Upper lobe of right lung (tissue), 1 donor: ENCODE results near the gene MGA. TPM values are rescaled to one million over a fixed set of nuclear protein-coding genes. Genes with fewer than 3 reads are reported as not detected.

ENCODE experiments used
- ATAC-seq: fragments of 200-7000 bp; cut with Tn5 transposase; one replicate; pipeline ENCODE4 v1.9.1; 2020; ENCODE audit warnings: mild to moderate bottlenecking, moderate library complexity
- DNase-seq: peaks from one replicate; pipeline ENCODE4 v3.0.0-alpha.2; 2020
- H3K27ac ChIP-seq: fragments of 200-600 bp; one replicate; pipeline ENCODE4 v1.8.0; 2022
- H3K27me3 ChIP-seq: fragments of 200-600 bp; one replicate; pipeline ENCODE4 v1.8.0; 2022; ENCODE audit warnings: mild to moderate bottlenecking
- H3K36me3 ChIP-seq: fragments of 200-600 bp; one replicate; pipeline ENCODE4 v1.8.0; 2022
- H3K4me1 ChIP-seq: fragments of 200-600 bp; one replicate; pipeline ENCODE4 v1.8.0; 2022
- H3K4me3 ChIP-seq: fragments of 200-600 bp; one replicate; pipeline ENCODE4 v1.8.0; 2022; ENCODE audit warnings: mild to moderate bottlenecking
- H3K9me3 ChIP-seq: fragments of 200-600 bp; one replicate; pipeline ENCODE4 v1.8.0; 2022
- CTCF ChIP-seq: fragments of 200-600 bp; IDR thresholded peaks from one replicate; pipeline ENCODE4 v1.8.0; 2022; ENCODE audit warnings: antibody characterized with exemption
- intact Hi-C: fragments of 100-400 bp; cut with DNase I; formaldehyde crosslinking; loops from one replicate; pipeline ENCODE4 v1.11.0; 2022
- total RNA-seq: library from RNA; stranded (reverse); fragmentation: NEBNext Ultra II Directional; extraction: Animal tissue kit (Norgen Biotek cat#: 25700); gene quantifications from one replicate; pipeline ENCODE4 v1.2.1, GENCODE V29; 2021
- donor health status: DM: no; HTN: yes; CAD: no; lungs with severe emphysema.

MGA gene
- total RNA-seq, 1 donor from 2014 or later = 39.2 TPM

- TF ChIP-seq CTCF = no peak
- Histone ChIP-seq H3K36me3 (peaks cover 55% of the 10 kb centered on the region), H3K27ac (no peak overlapping the region), H3K4me1 (no peaks in the 10 kb centered on the region), H3K27me3 (no peaks in the 10 kb centered on the region), H3K9me3 (no peaks in the 10 kb centered on the region), H3K4me3 (no peak overlapping the region)
- intact Hi-C loops = loop anchor here (5.0 kb wide), 1 partner anchor 41 kb away; the partner anchor contains the start of gene MAPKBP1
- no peak for ATAC-seq
- DNase-seq = no peak
Observed at GRCh38 chr15:41813426-41813825, 153.2 kb downstream of the MGA start.

DNA sequence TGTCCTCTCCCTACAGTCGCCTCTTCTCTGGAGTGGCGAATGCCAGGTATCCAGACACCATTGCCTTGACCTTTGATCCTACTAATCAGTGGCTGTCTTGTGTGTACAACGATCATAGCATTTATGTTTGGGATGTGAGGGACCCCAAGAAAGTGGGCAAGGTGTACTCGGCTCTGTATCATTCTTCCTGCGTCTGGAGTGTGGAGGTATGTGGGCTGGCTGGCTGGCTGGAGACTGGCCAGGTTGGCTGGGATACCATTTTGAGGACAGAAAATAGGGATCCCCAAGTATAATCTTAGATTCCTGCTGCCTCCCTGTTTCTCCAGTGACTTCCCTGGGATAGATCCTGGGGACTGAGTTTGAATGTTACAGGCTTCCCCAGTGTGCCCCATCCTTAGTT, 154.3 kb downstream of the MGA start:
- Histone ChIP-seq H3K4me3 (no peak overlapping the region), H3K36me3 (peaks cover 57% of the 10 kb centered on the region), H3K4me1 (no peaks in the 10 kb centered on the region), H3K27ac (no peak overlapping the region), H3K27me3 (no peaks in the 10 kb centered on the region), H3K9me3 (no peaks in the 10 kb centered on the region)
- ATAC-seq (no peak), DNase-seq (no peak)
- no peak for TF ChIP-seq CTCF
- intact Hi-C loops = loop anchor here (5.0 kb wide), 1 partner anchor 42 kb away; the partner anchor contains the start of gene MAPKBP1

- Histone ChIP-seq H3K9me3 (no peaks in the 10 kb centered on the region), H3K36me3 (peaks cover 70% of the 10 kb centered on the region), H3K4me3 (no peak overlapping the region), H3K4me1 (no peaks in the 10 kb centered on the region), H3K27ac (no peak overlapping the region), H3K27me3 (no peaks in the 10 kb centered on the region)
- ATAC-seq (no peak), DNase-seq (no peak)
- TF ChIP-seq CTCF = no peak
- intact Hi-C loops = no loop called here
Observed at GRCh38 chr15:41816788-41817187, 156.6 kb downstream of the MGA start.

DNA sequence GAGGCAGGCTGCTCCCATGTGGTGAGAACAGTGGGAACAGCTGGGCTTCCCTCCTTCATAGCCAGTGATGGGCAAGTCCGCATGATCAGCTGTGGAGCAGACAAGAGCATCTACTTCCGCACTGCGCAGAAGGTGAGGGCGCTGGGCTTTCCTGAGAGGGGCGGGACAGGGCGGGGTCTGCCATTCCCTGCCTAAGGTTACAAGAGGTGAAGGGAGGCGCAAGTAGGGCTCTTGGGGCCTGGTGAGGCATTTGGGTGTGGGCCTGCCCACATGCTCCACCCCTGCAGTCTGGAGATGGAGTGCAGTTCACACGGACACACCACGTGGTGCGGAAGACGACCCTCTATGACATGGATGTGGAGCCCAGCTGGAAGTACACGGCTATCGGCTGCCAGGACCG, 157.1 kb downstream of the MGA start:
- DNase-seq = no peak
- H3K4me3 ChIP-seq = no peak overlapping the region
- no peaks in the 10 kb centered on the region for H3K27me3 ChIP-seq
- TF ChIP-seq CTCF = no peak
- H3K27ac ChIP-seq = no peak overlapping the region
- ATAC-seq = no peak
- intact Hi-C loops = no loop called here
- no peaks in the 10 kb centered on the region for H3K4me1 ChIP-seq
- H3K9me3 ChIP-seq = no peaks in the 10 kb centered on the region
- peaks cover 76% of the 10 kb centered on the region for H3K36me3 ChIP-seq

DNA sequence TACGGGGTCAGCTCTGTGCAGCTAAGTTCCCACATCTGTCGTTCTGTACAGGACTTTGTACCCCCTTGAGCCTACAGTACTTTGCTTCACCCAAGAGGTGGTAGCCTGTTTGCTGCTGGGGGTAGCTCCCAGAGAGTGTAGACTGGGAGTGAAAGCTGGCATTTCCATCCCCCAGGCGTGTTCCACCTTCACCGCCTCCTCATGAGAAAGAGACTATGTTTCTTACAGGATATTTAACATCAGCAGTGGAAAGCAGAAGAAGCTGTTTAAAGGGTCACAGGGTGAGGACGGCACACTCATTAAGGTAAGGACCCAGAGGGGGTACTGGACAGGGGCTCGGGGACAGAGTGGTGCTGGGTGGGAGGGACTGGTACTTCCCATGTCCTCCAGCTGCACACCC, 157.6 kb downstream of the MGA start:
- DNase-seq = no peak
- no peak overlapping the region for H3K4me3 ChIP-seq
- TF ChIP-seq CTCF = no peak
- no peaks in the 10 kb centered on the region for H3K27me3 ChIP-seq
- H3K4me1 ChIP-seq = no peaks in the 10 kb centered on the region
- no peaks in the 10 kb centered on the region for H3K9me3 ChIP-seq
- intact Hi-C loops = no loop called here
- no peak for ATAC-seq
- peaks cover 75% of the 10 kb centered on the region for H3K36me3 ChIP-seq
- H3K27ac ChIP-seq = no peak overlapping the region

GRCh38 chr15:41819455-41820050, 159.3 kb downstream of the MGA start:
- peaks cover 68% of the 10 kb centered on the region for H3K36me3 ChIP-seq
- intact Hi-C loops = no loop called here
- H3K4me1 ChIP-seq = no peaks in the 10 kb centered on the region
- DNase-seq (no peak), ATAC-seq (no peak)
- TF ChIP-seq CTCF = no peak
- H3K27ac ChIP-seq = no peak overlapping the region
- no peak overlapping the region for H3K4me3 ChIP-seq
- no peaks in the 10 kb centered on the region for H3K27me3 ChIP-seq
- no peaks in the 10 kb centered on the region for H3K9me3 ChIP-seq
